Measurements from ENCODE around the gene KRT37.

DNA sequence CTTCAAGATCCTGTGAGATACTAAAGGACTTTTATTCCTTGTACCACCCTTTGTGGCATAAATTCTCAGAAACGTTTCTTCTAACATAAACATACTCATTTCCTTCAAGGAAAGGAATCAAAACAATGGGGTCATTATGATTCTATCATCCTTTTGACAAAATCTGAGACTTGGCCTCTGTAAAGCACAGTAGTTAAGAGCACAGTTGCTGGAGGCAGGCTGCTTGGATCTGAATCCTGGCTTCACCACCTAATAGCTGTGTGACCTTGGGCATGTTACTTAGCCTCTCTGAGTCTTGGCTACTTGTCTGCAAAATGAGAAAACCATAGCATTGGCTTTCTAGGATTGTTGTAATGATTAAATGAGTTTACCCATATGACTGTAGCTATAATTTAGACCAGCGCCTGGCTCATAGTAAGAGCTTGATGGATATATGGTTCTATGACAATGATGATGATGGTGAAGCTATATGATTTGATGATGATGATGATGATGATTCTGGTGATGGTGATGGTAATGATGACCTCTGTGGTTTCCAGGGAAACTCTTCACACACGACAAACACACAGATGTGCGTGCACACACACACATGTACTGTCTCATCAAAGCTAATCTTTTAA is 20.9 kb downstream of the KRT37 start:
- TF ChIP-seq, protein P1, sequence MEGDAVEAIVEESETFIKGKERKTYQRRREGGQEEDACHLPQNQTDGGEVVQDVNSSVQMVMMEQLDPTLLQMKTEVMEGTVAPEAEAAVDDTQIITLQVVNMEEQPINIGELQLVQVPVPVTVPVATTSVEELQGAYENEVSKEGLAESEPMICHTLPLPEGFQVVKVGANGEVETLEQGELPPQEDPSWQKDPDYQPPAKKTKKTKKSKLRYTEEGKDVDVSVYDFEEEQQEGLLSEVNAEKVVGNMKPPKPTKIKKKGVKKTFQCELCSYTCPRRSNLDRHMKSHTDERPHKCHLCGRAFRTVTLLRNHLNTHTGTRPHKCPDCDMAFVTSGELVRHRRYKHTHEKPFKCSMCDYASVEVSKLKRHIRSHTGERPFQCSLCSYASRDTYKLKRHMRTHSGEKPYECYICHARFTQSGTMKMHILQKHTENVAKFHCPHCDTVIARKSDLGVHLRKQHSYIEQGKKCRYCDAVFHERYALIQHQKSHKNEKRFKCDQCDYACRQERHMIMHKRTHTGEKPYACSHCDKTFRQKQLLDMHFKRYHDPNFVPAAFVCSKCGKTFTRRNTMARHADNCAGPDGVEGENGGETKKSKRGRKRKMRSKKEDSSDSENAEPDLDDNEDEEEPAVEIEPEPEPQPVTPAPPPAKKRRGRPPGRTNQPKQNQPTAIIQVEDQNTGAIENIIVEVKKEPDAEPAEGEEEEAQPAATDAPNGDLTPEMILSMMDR (IDR thresholded peaks at IDR 0.05): no peak
- no peak for TF ChIP-seq POLR2A (IDR thresholded peaks at IDR 0.05)
